MCF 10A (cell line): Measurements from ENCODE around the gene FOXG1. TPM values are rescaled to one million over a fixed set of nuclear protein-coding genes. Genes with fewer than 3 reads are reported as not detected.

Experiments used
- BruUV-seq: library from RNA; stranded (reverse); fragments of 400-500 nt; replicated peaks from 2 replicates; lab custom pipeline; 2021; lab: Mats Ljungman, UMichigan
- CTCF ChIA-PET: fragments of 300-600 bp; sonication (Branson Sonifier 250); formaldehyde crosslinking; extraction: SDS; loops from one replicate; lab custom pipeline; 2021; ENCODE audit warnings: antibody characterized with exemption, inconsistent platforms; lab: Yijun Ruan, JAX
- POLR2A ChIA-PET: fragments of 300-600, 350-650 bp; sonication (Branson Sonifier 250); formaldehyde crosslinking; extraction: SDS; loops from one replicate; lab custom pipeline; 2020; ENCODE audit warnings: antibody characterized with exemption, inconsistent platforms; lab: Yijun Ruan, JAX
- DNase-seq: peaks from one replicate; pipeline ENCODE4 v3.0.0-alpha.2; 2018; ENCODE audit not compliant: unreplicated experiment
- H3K27ac Mint-ChIP-seq: one replicate; pipeline ENCODE4 v1.8.0; 2022; ENCODE audit warnings: mild to moderate bottlenecking, low read depth, mixed read lengths; ENCODE audit not compliant: unreplicated experiment
- H3K27me3 Mint-ChIP-seq: one replicate; pipeline ENCODE4 v1.8.0; 2022; ENCODE audit warnings: mixed read lengths; ENCODE audit not compliant: insufficient read depth, unreplicated experiment
- H3K36me3 Mint-ChIP-seq: one replicate; pipeline ENCODE4 v1.8.0; 2022; ENCODE audit warnings: mild to moderate bottlenecking, moderate library complexity, mixed read lengths; ENCODE audit not compliant: insufficient read depth, unreplicated experiment
- H3K4me1 Mint-ChIP-seq: one replicate; pipeline ENCODE4 v1.8.0; 2022; ENCODE audit warnings: mixed read lengths; ENCODE audit not compliant: insufficient read depth, unreplicated experiment
- H3K4me3 Mint-ChIP-seq: one replicate; pipeline ENCODE4 v1.8.0; 2022; ENCODE audit warnings: mild to moderate bottlenecking, moderate library complexity, mixed read lengths; ENCODE audit not compliant: unreplicated experiment
- H3K9me3 Mint-ChIP-seq: one replicate; pipeline ENCODE4 v1.8.0; 2022; ENCODE audit warnings: mixed read lengths; ENCODE audit not compliant: unreplicated experiment
- intact Hi-C: fragments of 100-400 bp; cut with micrococcal nuclease; formaldehyde crosslinking; loops from 2 replicates; pipeline ENCODE4 v1.14.1; 2022
- total RNA-seq: library from RNA; stranded (reverse); gene quantifications from 2 replicates; pipeline ENCODE4 v1.2.3, GENCODE V29; 2022
- TF ChIP-seq, protein P1 (sequence below): fragments of 200-600 bp; IDR thresholded peaks from one replicate; pipeline ENCODE4 v1.8.0; 2022; ENCODE audit warnings: antibody characterized with exemption, mild to moderate bottlenecking; ENCODE audit not compliant: unreplicated experiment

FOXG1 gene
- total RNA-seq, 1 experiment from 2014 or later = not detected

- DNase-seq = no peak
- Mint-ChIP-seq H3K36me3 (peaks cover 13% of the 10 kb centered on the region), H3K9me3 (peaks cover 5% of the 10 kb centered on the region), H3K4me3 (no peak overlapping the region), H3K27me3 (peaks cover 83% of the 10 kb centered on the region), H3K4me1 (no peaks in the 10 kb centered on the region), H3K27ac (no peak overlapping the region)
- intact Hi-C loops = no loop called here
- POLR2A ChIA-PET = no interaction called here
- CTCF ChIA-PET = interaction anchor here (5.8 kb wide), 1 partner anchor 14 kb away, joined by 35 read pairs; no protein-coding TSS in a partner anchor
- TF ChIP-seq, protein P1, sequence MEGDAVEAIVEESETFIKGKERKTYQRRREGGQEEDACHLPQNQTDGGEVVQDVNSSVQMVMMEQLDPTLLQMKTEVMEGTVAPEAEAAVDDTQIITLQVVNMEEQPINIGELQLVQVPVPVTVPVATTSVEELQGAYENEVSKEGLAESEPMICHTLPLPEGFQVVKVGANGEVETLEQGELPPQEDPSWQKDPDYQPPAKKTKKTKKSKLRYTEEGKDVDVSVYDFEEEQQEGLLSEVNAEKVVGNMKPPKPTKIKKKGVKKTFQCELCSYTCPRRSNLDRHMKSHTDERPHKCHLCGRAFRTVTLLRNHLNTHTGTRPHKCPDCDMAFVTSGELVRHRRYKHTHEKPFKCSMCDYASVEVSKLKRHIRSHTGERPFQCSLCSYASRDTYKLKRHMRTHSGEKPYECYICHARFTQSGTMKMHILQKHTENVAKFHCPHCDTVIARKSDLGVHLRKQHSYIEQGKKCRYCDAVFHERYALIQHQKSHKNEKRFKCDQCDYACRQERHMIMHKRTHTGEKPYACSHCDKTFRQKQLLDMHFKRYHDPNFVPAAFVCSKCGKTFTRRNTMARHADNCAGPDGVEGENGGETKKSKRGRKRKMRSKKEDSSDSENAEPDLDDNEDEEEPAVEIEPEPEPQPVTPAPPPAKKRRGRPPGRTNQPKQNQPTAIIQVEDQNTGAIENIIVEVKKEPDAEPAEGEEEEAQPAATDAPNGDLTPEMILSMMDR = no peak
- BruUV-seq = no TSS peak
Measured at GRCh38 chr14:28767853-28768741, 1.5 kb downstream of the FOXG1 start.

- Mint-ChIP-seq H3K27ac (no peak overlapping the region), H3K9me3 (peaks cover 5% of the 10 kb centered on the region), H3K27me3 (peaks cover 83% of the 10 kb centered on the region), H3K4me1 (no peaks in the 10 kb centered on the region), H3K4me3 (no peak overlapping the region), H3K36me3 (peaks cover 7% of the 10 kb centered on the region)
- BruUV-seq = no TSS peak
- ChIA-PET POLR2A (no interaction called here), CTCF (no interaction called here)
- no peak for DNase-seq
- intact Hi-C loops = no loop called here
- TF ChIP-seq, protein P1 = no peak
Measured at GRCh38 chr14:28769276-28769880, 2.8 kb downstream of the FOXG1 start.

- Mint-ChIP-seq H3K4me1 (no peaks in the 10 kb centered on the region), H3K27me3 (peaks cover 83% of the 10 kb centered on the region), H3K4me3 (no peak overlapping the region), H3K36me3 (peaks cover 7% of the 10 kb centered on the region), H3K27ac (no peak overlapping the region), H3K9me3 (peaks cover 5% of the 10 kb centered on the region)
- CTCF ChIA-PET = interaction anchor here (0.6 to 1.0 kb wide), 2 partner anchors 15 to 1371 kb away, joined by 3 to 5 read pairs; no protein-coding TSS in a partner anchor
- intact Hi-C loops = no loop called here
- POLR2A ChIA-PET = no interaction called here
- TF ChIP-seq, protein P1 = no peak
- BruUV-seq = no TSS peak
- no peak for DNase-seq
Measured at GRCh38 chr14:28770061-28770460, 3.5 kb downstream of the FOXG1 start.

DNA sequence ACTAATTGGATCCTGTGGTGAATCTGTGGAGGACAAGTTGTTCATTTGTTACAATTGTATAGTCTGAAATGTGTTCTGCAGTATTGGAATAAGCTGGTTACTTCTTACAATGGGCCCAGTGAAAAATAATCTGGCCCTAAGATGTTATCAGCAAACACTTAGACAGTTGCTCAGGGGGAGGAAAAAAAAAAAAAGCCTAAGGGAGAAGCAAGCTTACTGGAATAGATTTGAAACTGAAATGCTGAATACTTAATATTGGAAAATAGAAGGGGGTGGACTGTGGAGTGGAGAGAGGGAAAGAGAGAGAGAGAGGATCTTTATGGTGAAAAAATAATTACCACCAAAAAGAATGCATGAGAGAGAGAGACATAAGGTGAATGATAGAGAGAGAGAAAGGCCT is 4.0 kb downstream of the FOXG1 start:
- Mint-ChIP-seq H3K36me3 (peaks cover 7% of the 10 kb centered on the region), H3K4me3 (no peak overlapping the region), H3K27me3 (peaks cover 83% of the 10 kb centered on the region), H3K27ac (no peak overlapping the region), H3K4me1 (no peaks in the 10 kb centered on the region), H3K9me3 (peaks cover 5% of the 10 kb centered on the region)
- intact Hi-C loops = no loop called here
- ChIA-PET POLR2A (no interaction called here), CTCF (interaction anchor here (0.6 to 1.0 kb wide), 2 partner anchors 16 to 1370 kb away, joined by 3 to 5 read pairs; no protein-coding TSS in a partner anchor)
- DNase-seq = no peak
- TF ChIP-seq, protein P1 = no peak
- no TSS peak for BruUV-seq
